Measurements from ENCODE around the gene PRPF8.

PRPF8 gene

DNA sequence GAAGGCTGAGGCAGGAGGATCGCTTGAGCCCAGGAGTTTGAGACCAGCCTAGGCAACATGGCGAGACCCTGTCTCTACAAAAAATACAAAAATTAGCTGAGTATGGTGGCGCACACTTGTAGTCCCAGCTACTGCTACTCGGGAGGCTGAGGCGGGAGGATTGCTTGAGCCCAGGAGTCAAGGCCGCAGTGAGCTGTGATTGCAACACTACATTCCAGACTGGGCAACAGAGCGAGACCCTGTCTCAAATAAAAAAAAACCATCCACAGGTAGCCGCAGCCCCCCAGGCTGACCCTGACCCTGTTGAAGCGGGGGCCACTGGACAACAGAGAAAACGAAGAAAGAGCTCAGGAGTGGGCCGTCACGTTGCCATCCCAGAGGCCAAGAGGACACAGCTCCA is 60.0 kb downstream of the PRPF8 start:
- TF ChIP-seq, protein P1, sequence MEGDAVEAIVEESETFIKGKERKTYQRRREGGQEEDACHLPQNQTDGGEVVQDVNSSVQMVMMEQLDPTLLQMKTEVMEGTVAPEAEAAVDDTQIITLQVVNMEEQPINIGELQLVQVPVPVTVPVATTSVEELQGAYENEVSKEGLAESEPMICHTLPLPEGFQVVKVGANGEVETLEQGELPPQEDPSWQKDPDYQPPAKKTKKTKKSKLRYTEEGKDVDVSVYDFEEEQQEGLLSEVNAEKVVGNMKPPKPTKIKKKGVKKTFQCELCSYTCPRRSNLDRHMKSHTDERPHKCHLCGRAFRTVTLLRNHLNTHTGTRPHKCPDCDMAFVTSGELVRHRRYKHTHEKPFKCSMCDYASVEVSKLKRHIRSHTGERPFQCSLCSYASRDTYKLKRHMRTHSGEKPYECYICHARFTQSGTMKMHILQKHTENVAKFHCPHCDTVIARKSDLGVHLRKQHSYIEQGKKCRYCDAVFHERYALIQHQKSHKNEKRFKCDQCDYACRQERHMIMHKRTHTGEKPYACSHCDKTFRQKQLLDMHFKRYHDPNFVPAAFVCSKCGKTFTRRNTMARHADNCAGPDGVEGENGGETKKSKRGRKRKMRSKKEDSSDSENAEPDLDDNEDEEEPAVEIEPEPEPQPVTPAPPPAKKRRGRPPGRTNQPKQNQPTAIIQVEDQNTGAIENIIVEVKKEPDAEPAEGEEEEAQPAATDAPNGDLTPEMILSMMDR (IDR thresholded peaks at IDR 0.05; ENCODE audit: low read depth, low read length, missing control alignments): no peak
- Histone ChIP-seq H3K36me3 (replicated peaks) (no peaks in the 10 kb centered on the region), H3K4me3 (ENCODE audit: low read depth, low read length) (no peak overlapping the region), H3K27me3 (replicated peaks) (no peaks in the 10 kb centered on the region), H3K27ac (no peak overlapping the region)
- in situ Hi-C loops (cut with HindIII; ENCODE audit: low pct_ligation_motif_present, low sequenced_read_pairs): no loop called here
- DNase-seq: no peak

DNA sequence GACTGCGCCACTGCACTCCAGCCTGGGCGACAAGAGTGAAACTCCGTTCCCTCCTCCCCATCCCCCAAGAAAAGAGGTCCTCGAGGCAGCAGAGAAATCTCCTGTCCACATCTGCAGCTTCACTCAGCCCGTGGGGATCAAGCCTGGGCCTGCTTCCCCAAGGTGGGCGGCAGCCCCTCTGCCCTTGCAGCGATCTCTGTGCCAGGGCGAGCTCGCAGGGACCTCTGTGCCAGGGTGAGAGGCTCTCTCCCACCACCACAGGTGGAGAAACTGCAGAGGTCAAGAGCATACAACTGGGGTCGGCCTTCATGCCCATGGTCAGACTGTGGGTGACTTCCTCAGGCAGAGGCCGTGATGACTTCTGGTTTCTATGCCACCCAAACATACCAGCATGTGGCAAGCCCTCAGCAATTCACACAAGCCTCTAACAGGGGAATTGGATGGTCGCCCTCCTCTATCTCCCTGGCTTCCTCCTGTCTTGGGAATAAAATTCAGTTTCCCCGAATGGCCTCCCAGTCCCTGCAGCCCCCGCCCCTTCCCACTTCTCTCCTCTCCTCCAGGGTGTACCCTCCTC is 61.5 kb downstream of the PRPF8 start:
- TF ChIP-seq, protein P1 (IDR thresholded peaks at IDR 0.05; ENCODE audit: low read depth, low read length, missing control alignments): no peak
- H3K27ac ChIP-seq: no peak overlapping the region
- no peaks in the 10 kb centered on the region for H3K36me3 ChIP-seq (replicated peaks)
- DNase-seq: no peak
- in situ Hi-C loops (cut with HindIII; ENCODE audit: low pct_ligation_motif_present, low sequenced_read_pairs): no loop called here
- no peak overlapping the region for H3K4me3 ChIP-seq (ENCODE audit: low read depth, low read length)
- H3K27me3 ChIP-seq (replicated peaks): no peaks in the 10 kb centered on the region

DNA sequence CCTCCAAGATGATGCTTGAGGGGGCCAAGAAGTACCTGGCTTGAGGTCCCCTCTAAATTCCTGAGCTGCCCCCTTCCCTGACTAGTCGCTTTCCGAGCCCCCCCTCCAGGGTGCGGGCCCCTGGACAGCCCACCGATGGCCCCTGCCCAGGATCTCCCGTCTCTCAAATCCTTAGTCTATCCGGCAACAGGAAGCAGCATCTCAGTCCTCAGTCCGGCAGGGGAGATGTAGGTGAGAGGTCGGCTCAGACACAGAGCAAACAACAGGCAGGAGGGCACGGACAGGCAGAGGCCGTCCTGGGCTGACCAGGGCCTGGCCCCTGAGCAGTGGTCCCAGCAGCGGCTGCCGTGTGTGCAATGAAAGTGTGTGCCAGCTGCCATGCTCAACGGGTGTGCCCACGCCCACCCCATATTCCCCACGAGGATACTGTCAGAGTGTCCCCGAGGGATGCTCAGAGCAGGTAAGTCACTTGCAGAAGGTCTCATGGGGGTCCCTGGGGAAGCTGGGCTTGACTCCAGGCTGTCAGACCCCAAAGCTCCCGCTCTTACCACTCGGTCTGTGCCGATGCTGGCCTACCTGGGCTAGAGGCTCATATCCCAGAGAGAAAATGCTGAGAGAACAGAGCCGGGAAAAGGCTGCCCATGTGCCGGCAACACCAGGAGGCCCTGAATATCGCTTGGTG is 63.3 kb downstream of the PRPF8 start:
- H3K4me3 ChIP-seq (ENCODE audit: low read depth, low read length): no peak overlapping the region

DNA sequence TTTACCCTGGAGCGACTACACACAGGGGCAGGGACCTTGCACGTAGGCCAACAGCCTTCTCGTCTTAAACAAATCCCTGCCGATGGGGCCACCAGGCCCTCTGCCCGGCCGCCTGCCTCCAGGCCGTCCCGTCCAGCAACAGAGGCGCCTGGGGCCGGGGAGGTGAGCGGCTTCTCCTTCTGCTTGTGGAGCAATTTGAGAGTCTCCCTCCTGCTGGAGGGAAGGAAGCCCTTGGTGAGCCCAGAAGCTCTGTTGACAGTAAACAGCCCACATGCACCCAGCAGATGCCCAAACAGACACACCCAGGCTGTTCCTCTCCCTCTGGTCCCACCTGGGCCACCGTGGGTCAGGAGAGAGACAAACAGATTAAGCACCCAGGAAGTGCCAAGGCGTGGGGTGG is 64.2 kb downstream of the PRPF8 start:
- in situ Hi-C loops (cut with HindIII; ENCODE audit: low pct_ligation_motif_present, low sequenced_read_pairs): no loop called here
- H3K27me3 ChIP-seq (replicated peaks): no peaks in the 10 kb centered on the region
- no peaks in the 10 kb centered on the region for H3K36me3 ChIP-seq (replicated peaks)

More for the DNA sequence above, 63.3 kb downstream of the PRPF8 start:
- in situ Hi-C loops (cut with HindIII; ENCODE audit: low pct_ligation_motif_present, low sequenced_read_pairs): no loop called here
- DNase-seq: no peak
- Histone ChIP-seq H3K27me3 (replicated peaks) (no peaks in the 10 kb centered on the region), H3K27ac (no peak overlapping the region), H3K36me3 (replicated peaks) (no peaks in the 10 kb centered on the region)
- TF ChIP-seq, protein P1 (IDR thresholded peaks at IDR 0.05; ENCODE audit: low read depth, low read length, missing control alignments): no peak

DNA sequence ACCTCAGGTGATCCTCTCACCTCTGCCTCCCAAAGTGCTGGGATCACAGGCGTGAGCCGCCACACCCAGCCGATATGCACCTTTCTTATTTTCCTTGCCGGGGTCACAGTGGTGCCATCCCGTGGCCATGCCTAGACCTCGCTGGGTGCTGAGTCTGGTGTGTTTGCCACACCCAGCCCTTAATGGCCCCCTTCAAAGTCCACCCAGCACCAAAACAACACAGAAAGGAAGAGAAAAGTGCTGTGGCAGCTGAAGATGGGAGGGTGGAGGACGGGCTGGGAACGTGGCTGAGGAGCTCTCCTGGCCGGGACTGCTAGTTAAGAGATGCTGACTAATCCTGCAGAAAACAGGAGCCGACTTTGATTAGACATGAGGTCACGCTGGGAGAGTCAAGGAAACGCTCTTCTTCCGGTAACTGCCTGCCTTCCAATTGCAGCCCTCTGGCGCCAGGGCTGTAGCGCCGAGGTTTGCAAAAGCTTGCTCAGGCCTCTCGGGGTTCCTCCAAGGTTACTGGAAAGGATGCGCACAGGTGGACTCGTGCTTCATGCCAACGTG is 67.0 kb downstream of the PRPF8 start:
- TF ChIP-seq, protein P1 (IDR thresholded peaks at IDR 0.05; ENCODE audit: low read depth, low read length, missing control alignments): peak; percentile 1
- in situ Hi-C loops (cut with HindIII; ENCODE audit: low pct_ligation_motif_present, low sequenced_read_pairs): no loop called here
- no peak overlapping the region for H3K4me3 ChIP-seq (ENCODE audit: low read depth, low read length)
- peak; percentile 64 for DNase-seq
- no peaks in the 10 kb centered on the region for H3K36me3 ChIP-seq (replicated peaks)
- no peaks in the 10 kb centered on the region for H3K27me3 ChIP-seq (replicated peaks)
- H3K27ac ChIP-seq: no peak overlapping the region

More for the DNA sequence above, 64.2 kb downstream of the PRPF8 start:
- TF ChIP-seq, protein P1 (IDR thresholded peaks at IDR 0.05; ENCODE audit: low read depth, low read length, missing control alignments): no peak
- no peak overlapping the region for H3K27ac ChIP-seq
- DNase-seq: no peak
- no peak overlapping the region for H3K4me3 ChIP-seq (ENCODE audit: low read depth, low read length)
